ENCODE data around the gene LCN6.

DNA sequence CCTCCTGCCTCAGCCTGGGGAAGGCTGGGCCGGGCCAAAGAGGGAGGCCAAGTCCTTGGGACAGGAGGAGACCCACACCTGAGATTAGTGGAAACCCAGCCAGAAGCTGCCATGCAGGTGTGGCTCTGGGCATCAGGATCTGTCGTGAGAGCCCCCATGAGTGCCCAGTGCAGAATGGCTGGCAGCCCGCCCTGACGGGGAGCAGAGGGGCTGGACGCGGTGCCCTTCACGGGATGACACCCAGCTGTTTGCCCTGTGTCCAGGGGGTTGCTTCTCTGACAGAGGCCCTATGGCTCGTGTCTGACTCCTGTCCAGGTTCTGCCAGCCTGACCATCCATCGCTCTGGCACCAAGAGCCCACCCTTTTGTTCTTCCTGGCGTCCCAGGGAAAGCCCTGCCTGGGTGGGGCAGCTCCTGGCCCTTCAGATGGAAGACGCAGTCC, 27.4 kb downstream of the LCN6 start:
- TF ChIP-seq, protein P1, sequence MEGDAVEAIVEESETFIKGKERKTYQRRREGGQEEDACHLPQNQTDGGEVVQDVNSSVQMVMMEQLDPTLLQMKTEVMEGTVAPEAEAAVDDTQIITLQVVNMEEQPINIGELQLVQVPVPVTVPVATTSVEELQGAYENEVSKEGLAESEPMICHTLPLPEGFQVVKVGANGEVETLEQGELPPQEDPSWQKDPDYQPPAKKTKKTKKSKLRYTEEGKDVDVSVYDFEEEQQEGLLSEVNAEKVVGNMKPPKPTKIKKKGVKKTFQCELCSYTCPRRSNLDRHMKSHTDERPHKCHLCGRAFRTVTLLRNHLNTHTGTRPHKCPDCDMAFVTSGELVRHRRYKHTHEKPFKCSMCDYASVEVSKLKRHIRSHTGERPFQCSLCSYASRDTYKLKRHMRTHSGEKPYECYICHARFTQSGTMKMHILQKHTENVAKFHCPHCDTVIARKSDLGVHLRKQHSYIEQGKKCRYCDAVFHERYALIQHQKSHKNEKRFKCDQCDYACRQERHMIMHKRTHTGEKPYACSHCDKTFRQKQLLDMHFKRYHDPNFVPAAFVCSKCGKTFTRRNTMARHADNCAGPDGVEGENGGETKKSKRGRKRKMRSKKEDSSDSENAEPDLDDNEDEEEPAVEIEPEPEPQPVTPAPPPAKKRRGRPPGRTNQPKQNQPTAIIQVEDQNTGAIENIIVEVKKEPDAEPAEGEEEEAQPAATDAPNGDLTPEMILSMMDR (IDR thresholded peaks at IDR 0.05; ENCODE audit: insufficient read depth, low read length, poor library complexity, severe bottlenecking), result no peak
- TF ChIP-seq EZH2phosphoT487 (conservative IDR thresholded peaks at IDR 0.05; ENCODE audit: low read length), result no peak

Measured in SU-DHL-6 (cell line).